ENCODE data around the gene C14orf180.

GRCh38 chr14:104598910-104599273 is 19.3 kb downstream of the C14orf180 start:
- TF ChIP-seq CTCF (conservative IDR thresholded peaks at IDR 0.05; ENCODE audit: low read depth, low read length): no peak
- no peak for TF ChIP-seq EZH2 (IDR thresholded peaks at IDR 0.05; ENCODE audit: low read length, unreplicated experiment)
